Smooth muscle cell (in vitro differentiated cells): ENCODE measurements around the gene C6orf89. TPM values are rescaled to one million over a fixed set of nuclear protein-coding genes. Genes with fewer than 3 reads are reported as not detected.

Source experiments
- DNase-seq: peaks from one replicate; lab custom pipeline; 2025; ENCODE audit not compliant: unreplicated experiment; lab: John Stamatoyannopoulos, UW
- H2AFZ ChIP-seq: fragments of 200-600 bp; sonication (generic); 2 replicates; pipeline ENCODE4 v1.6.0; 2016; ENCODE audit warnings: antibody characterized with exemption, low read depth, mild to moderate bottlenecking
- H3F3A ChIP-seq: fragments of 200-600 bp; sonication (generic); 2 replicates; pipeline ENCODE4 v1.6.0; 2017; ENCODE audit warnings: antibody characterized with exemption, low read depth
- H3K27ac ChIP-seq: fragments of 200-600 bp; sonication (generic); 2 replicates; pipeline ENCODE4 v1.5.1; 2016; ENCODE audit warnings: low read depth, mild to moderate bottlenecking
- H3K27me3 ChIP-seq: fragments of 200-600 bp; sonication (generic); 2 replicates; pipeline ENCODE4 v1.6.1; 2016; ENCODE audit warnings: low read depth, mild to moderate bottlenecking
- H3K36me3 ChIP-seq: fragments of 200-600 bp; sonication (generic); 2 replicates; pipeline ENCODE4 v1.5.1; 2016; ENCODE audit warnings: low read depth
- H3K4me1 ChIP-seq: fragments of 200-600 bp; sonication (generic); 2 replicates; pipeline ENCODE4 v1.5.1; 2016; ENCODE audit warnings: low read depth
- H3K4me2 ChIP-seq: fragments of 200-600 bp; sonication (generic); 2 replicates; pipeline ENCODE4 v1.6.0; 2016; ENCODE audit warnings: mild to moderate bottlenecking
- H3K4me3 ChIP-seq: fragments of 200-600 bp; sonication (generic); 2 replicates; pipeline ENCODE4 v1.5.1; 2016; ENCODE audit warnings: mild to moderate bottlenecking
- H3K79me2 ChIP-seq: fragments of 200-600 bp; sonication (generic); 2 replicates; pipeline ENCODE4 v1.6.0; 2016; ENCODE audit warnings: low read depth, mild to moderate bottlenecking
- H3K9ac ChIP-seq: fragments of 200-600 bp; sonication (generic); 2 replicates; pipeline ENCODE4 v1.6.0; 2016; ENCODE audit warnings: low read depth
- H3K9me3 ChIP-seq: fragments of 200-600 bp; sonication (generic); replicated peaks from 2 replicates; pipeline ENCODE4 v1.5.1; 2016; ENCODE audit warnings: low read depth
- H4K20me1 ChIP-seq: fragments of 200-600 bp; sonication (generic); 2 replicates; pipeline ENCODE4 v1.6.0; 2016; ENCODE audit warnings: low read depth
- WGBS: methylation state at CpG from one replicate; pipeline ENCODE4 v1.1.7; 2016; ENCODE audit warnings: low lambda C conversion rate; 5-methylcytosine and 5-hydroxymethylcytosine counted together
- polyA plus RNA-seq: library from polyadenylated mRNA; unstranded; fragments of >200 nt; fragmentation: Nextera tagmentation; extraction: Ambion mirVana; gene quantifications from 2 replicates; pipeline ENCODE4 v1.2.1, GENCODE V29; 2016
- total RNA-seq: library from RNA; depleted of rRNA; stranded (reverse); fragments of >200 nt; gene quantifications from 2 replicates; pipeline ENCODE4 v1.2.3, GENCODE V29; 2014
- TF ChIP-seq, protein P1 (sequence below): fragments of 200-600 bp; sonication (generic); IDR thresholded peaks from 2 replicates; pipeline ENCODE4 v1.5.1; 2017; ENCODE audit warnings: borderline replicate concordance, mild to moderate bottlenecking, antibody characterized with exemption; ENCODE audit not compliant: insufficient read depth, poor library complexity, severe bottlenecking

The C6orf89 gene
- total and polyA plus RNA-seq, 2 experiments from 2014 or later, result 44.6 to 45.7 TPM

DNA sequence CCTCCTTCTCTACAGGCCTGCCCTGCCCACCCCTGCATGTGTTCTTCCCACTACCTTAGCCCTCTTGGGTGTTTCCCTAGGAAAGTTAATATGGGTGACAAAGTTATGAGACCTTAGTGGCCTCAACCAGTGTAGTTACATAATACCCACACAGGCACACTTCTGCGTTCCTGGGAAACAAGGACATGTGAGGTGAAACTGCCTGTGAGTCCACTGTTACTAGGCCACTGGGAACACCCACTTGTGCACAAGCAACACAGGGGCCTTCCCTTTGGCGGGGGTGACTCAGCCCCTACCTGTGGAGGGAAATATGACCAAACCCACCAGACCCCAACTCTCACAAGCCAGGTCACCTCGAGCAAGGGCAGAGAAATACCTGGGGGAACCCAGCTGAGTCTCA is 81.5 kb downstream of the C6orf89 start:
- TF ChIP-seq, protein P1, sequence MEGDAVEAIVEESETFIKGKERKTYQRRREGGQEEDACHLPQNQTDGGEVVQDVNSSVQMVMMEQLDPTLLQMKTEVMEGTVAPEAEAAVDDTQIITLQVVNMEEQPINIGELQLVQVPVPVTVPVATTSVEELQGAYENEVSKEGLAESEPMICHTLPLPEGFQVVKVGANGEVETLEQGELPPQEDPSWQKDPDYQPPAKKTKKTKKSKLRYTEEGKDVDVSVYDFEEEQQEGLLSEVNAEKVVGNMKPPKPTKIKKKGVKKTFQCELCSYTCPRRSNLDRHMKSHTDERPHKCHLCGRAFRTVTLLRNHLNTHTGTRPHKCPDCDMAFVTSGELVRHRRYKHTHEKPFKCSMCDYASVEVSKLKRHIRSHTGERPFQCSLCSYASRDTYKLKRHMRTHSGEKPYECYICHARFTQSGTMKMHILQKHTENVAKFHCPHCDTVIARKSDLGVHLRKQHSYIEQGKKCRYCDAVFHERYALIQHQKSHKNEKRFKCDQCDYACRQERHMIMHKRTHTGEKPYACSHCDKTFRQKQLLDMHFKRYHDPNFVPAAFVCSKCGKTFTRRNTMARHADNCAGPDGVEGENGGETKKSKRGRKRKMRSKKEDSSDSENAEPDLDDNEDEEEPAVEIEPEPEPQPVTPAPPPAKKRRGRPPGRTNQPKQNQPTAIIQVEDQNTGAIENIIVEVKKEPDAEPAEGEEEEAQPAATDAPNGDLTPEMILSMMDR, result no peak
- Histone ChIP-seq H3K27ac (no peak overlapping the region), H4K20me1 (peaks cover 23% of the 10 kb centered on the region), H3K4me3 (no peak overlapping the region), H3K4me1 (no peaks in the 10 kb centered on the region), H3K36me3 (peaks cover 11% of the 10 kb centered on the region), H2AFZ (no peak overlapping the region), H3K4me2 (no peak overlapping the region), H3K27me3 (no peaks in the 10 kb centered on the region), H3K79me2 (no peaks in the 10 kb centered on the region), H3K9ac (no peak overlapping the region), H3K9me3 (no peaks in the 10 kb centered on the region), H3F3A (peaks cover 14% of the 10 kb centered on the region)
- DNase-seq, result no peak
- WGBS, result 95% methylated on average over 3 of the region's 3 CpGs

DNA sequence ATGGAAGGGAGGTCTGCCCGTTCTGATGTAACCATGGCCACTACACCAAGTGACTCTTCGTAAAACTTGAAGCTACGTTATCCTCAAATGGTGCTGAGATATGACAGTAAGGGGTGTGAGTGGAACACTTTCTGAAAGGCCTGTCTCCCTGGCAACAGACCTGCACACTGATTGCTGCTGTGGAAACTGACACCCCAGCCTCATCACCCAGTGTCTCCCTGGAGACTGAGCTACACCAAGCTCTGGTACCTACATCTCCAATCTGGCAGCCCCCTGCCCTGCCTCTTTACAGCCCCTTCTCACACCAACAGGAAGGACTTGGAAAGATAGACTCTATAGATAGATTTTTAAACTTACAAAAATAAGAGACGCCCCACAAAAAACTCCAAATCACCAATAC is 82.0 kb downstream of the C6orf89 start:
- TF ChIP-seq, protein P1, result no peak
- Histone ChIP-seq H3K4me2 (no peak overlapping the region), H3K36me3 (peaks cover 11% of the 10 kb centered on the region), H3K9ac (no peak overlapping the region), H3F3A (peaks cover 14% of the 10 kb centered on the region), H4K20me1 (peaks cover 25% of the 10 kb centered on the region), H3K27me3 (no peaks in the 10 kb centered on the region), H2AFZ (no peak overlapping the region), H3K9me3 (no peaks in the 10 kb centered on the region), H3K4me1 (no peaks in the 10 kb centered on the region), H3K4me3 (no peak overlapping the region), H3K27ac (no peak overlapping the region), H3K79me2 (no peaks in the 10 kb centered on the region)
- no peak for DNase-seq
- 91% methylated on average over 4 of the region's 4 CpGs for WGBS

DNA sequence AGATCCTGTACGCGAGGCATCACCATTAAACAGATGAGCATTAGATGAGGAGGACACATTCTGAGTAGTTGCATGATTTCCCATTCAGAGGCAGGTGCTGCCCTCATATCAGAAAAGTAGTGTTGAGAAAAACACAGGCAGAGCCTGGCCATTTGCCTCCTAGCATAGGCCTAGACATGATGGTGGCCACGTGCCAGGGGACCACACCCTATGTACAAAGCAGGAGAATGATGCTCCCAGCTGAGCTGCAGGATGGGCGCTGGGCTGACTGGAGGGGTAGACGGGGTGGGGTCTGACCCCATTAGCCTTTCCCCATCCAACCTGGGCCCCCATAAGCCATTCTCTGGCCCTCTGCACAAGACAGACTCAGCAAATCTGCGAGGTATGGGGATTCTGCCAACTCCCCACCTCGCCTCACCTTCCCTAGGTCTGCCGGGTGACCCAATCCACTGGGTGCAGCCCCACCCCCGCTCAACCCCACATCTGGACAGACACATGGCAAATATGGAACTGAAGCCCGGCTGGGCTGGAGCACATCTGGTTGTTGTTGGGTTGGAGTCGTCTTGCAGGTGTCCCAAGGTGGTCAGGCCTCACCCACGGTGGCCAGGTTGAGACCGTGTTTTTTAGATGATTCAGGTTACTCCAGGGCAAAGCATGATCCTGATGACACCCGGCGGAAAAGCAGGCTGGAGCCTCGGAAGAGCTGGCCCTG is 82.7 kb downstream of the C6orf89 start:
- H4K20me1 ChIP-seq, result peaks cover 30% of the 10 kb centered on the region
- WGBS, result 96% methylated on average over 16 of the region's 16 CpGs
- no peaks in the 10 kb centered on the region for H3K79me2 ChIP-seq
- H3F3A ChIP-seq, result peaks cover 14% of the 10 kb centered on the region
- no peak overlapping the region for H3K27ac ChIP-seq
- H3K9ac ChIP-seq, result no peak overlapping the region
- H3K4me1 ChIP-seq, result no peaks in the 10 kb centered on the region
- TF ChIP-seq, protein P1, result no peak
- H3K9me3 ChIP-seq, result no peaks in the 10 kb centered on the region
- H3K4me3 ChIP-seq, result no peak overlapping the region
- no peaks in the 10 kb centered on the region for H3K27me3 ChIP-seq
- no peak overlapping the region for H2AFZ ChIP-seq
- DNase-seq, result no peak
- no peak overlapping the region for H3K4me2 ChIP-seq
- peaks cover 15% of the 10 kb centered on the region for H3K36me3 ChIP-seq

DNA sequence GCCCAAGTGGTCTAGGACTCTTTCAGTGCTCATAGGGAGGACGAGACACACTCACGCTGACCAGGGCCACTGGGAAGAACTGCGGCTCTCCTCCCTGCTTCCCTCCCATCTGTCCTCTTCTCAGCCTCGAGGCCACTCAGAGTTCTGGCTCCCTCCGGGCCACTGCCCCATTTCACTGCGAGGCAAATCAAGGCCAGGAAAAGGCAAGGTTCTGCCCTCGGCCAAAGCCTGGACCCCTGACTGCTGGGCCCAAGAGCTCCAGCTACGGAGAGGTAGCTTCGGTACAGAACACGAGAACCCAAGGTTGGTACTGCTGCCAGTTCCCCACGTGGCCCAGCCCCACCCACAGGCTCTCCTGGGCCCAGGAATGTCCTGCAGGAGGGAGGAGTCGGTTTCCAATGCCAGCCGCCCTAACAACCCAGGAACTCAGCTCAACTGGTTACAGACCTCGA is 83.5 kb downstream of the C6orf89 start:
- no peak for DNase-seq
- Histone ChIP-seq H3K4me1 (no peaks in the 10 kb centered on the region), H3K9me3 (no peaks in the 10 kb centered on the region), H2AFZ (no peak overlapping the region), H3K27me3 (no peaks in the 10 kb centered on the region), H4K20me1 (peaks cover 38% of the 10 kb centered on the region), H3K4me3 (no peak overlapping the region), H3F3A (peaks cover 14% of the 10 kb centered on the region), H3K9ac (no peak overlapping the region), H3K79me2 (no peaks in the 10 kb centered on the region), H3K4me2 (no peak overlapping the region), H3K36me3 (peaks cover 18% of the 10 kb centered on the region), H3K27ac (no peak overlapping the region)
- TF ChIP-seq, protein P1, result no peak
- WGBS, result 94% methylated on average over 14 of the region's 14 CpGs
